ENCODE measurements around the gene RGMB. TPM values are rescaled to one million over a fixed set of nuclear protein-coding genes. Genes with fewer than 3 reads are reported as not detected.

Gene RGMB
- total and polyA plus RNA-seq, 2 donors from 2014 or later, result 4.0 to 12.2 TPM

DNA sequence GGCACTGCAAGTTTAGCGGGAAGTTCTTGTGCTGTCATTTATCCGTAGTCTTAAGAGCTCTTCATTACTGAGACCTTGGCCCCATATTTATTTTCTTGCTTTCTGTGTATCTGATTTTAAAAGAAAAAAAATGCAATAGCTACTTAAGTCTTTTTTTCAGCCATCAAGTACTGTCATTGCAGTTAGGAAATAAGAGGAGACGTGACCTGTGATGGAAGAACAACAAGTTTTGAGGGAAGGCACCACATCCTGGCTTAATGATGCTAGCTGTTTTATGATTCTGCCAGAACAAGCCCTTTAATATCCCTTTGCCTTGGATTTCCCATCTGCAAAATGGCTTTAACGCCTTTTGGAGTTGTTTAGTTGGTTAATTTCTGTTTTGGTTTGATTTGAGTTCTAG, 3.8 kb downstream of the RGMB start:
- peaks cover 0 to 5% (median 0%) of the 10 kb centered on the region in 3 donors for H3K36me3 ChIP-seq (ENCODE audit: control insufficient read depth in 2 of 3, insufficient read depth in 3 of 3, low read length in 3 of 3)
- no peaks in the 10 kb centered on the region for H3K27me3 ChIP-seq (ENCODE audit: control insufficient read depth, insufficient read depth, low read length)
- peaks cover 5 to 11% (median 9%) of the 10 kb centered on the region in 3 donors for H3K4me1 ChIP-seq (ENCODE audit: control insufficient read depth in 2 of 3, insufficient read depth in 2 of 3, low read depth in 1 of 3, low read length in 3 of 3)
- no peaks in the 10 kb centered on the region for H3K9me3 ChIP-seq (ENCODE audit: control insufficient read depth in 2 of 3, insufficient read depth in 1 of 3, low read length in 3 of 3)
- no peak for DNase-seq
- no peak for FAIRE-seq
- H3K27ac ChIP-seq (ENCODE audit: low read depth in 2 of 2, low read length in 2 of 2), result no peak overlapping the region
- intact Hi-C loops (cut with DNase I), result no loop called here
- TF ChIP-seq, protein P1, sequence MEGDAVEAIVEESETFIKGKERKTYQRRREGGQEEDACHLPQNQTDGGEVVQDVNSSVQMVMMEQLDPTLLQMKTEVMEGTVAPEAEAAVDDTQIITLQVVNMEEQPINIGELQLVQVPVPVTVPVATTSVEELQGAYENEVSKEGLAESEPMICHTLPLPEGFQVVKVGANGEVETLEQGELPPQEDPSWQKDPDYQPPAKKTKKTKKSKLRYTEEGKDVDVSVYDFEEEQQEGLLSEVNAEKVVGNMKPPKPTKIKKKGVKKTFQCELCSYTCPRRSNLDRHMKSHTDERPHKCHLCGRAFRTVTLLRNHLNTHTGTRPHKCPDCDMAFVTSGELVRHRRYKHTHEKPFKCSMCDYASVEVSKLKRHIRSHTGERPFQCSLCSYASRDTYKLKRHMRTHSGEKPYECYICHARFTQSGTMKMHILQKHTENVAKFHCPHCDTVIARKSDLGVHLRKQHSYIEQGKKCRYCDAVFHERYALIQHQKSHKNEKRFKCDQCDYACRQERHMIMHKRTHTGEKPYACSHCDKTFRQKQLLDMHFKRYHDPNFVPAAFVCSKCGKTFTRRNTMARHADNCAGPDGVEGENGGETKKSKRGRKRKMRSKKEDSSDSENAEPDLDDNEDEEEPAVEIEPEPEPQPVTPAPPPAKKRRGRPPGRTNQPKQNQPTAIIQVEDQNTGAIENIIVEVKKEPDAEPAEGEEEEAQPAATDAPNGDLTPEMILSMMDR (IDR thresholded peaks at IDR 0.05; ENCODE audit: borderline replicate concordance, extremely low read depth, insufficient read depth), result no peak
- H3K4me3 ChIP-seq (ENCODE audit: low read length in 3 of 3), result no peak overlapping the region
- no peak overlapping the region for H3K9ac ChIP-seq (ENCODE audit: low read length in 3 of 3)

GRCh38 chr5:98779264-98779877, 5.9 kb downstream of the RGMB start:
- Histone ChIP-seq H3K4me1 (ENCODE audit: control insufficient read depth in 2 of 3, insufficient read depth in 2 of 3, low read depth in 1 of 3, low read length in 3 of 3) (peaks cover 0 to 6% (median 4%) of the 10 kb centered on the region in 3 donors), H3K9me3 (ENCODE audit: control insufficient read depth in 2 of 3, insufficient read depth in 1 of 3, low read length in 3 of 3) (no peaks in the 10 kb centered on the region), H3K4me3 (ENCODE audit: low read length in 3 of 3) (no peak overlapping the region), H3K9ac (ENCODE audit: low read length in 3 of 3) (no peak overlapping the region), H3K36me3 (ENCODE audit: control insufficient read depth in 2 of 3, insufficient read depth in 3 of 3, low read length in 3 of 3) (peaks cover 0 to 5% (median 3%) of the 10 kb centered on the region in 3 donors), H3K27ac (ENCODE audit: low read depth in 2 of 2, low read length in 2 of 2) (no peak overlapping the region), H3K27me3 (ENCODE audit: control insufficient read depth, insufficient read depth, low read length) (no peaks in the 10 kb centered on the region)
- DNase-seq, result no peak
- TF ChIP-seq, protein P1 (IDR thresholded peaks at IDR 0.05; ENCODE audit: borderline replicate concordance, extremely low read depth, insufficient read depth), result no peak
- intact Hi-C loops (cut with DNase I), result no loop called here
- FAIRE-seq, result no peak

DNA sequence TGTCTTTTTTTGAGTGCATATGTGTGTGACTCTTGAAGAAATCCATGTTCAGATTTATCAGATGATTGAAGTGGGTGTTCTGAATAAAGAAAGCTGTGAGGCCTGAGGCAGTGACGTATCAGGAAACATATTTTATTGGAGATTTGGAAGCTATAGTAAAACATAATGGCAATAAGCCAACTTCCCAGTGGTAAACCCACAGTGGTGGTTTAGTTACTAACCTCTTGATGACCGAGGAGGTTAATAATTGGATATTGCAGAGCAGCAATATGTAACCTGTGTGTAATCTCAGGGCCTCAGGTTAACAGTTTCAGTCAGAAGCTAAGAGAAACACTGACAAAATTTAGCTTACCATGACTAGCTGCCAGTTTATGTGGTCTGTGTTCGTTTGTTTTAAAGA, 6.9 kb downstream of the RGMB start:
- FAIRE-seq, result no peak

More for the DNA sequence above, 6.9 kb downstream of the RGMB start:
- Histone ChIP-seq H3K4me1 (ENCODE audit: control insufficient read depth in 2 of 3, insufficient read depth in 2 of 3, low read depth in 1 of 3, low read length in 3 of 3) (peaks cover 0 to 5% (median 0%) of the 10 kb centered on the region in 3 donors), H3K27ac (ENCODE audit: low read depth in 2 of 2, low read length in 2 of 2) (no peak overlapping the region), H3K9me3 (ENCODE audit: control insufficient read depth in 2 of 3, insufficient read depth in 1 of 3, low read length in 3 of 3) (no peaks in the 10 kb centered on the region), H3K4me3 (ENCODE audit: low read length in 3 of 3) (no peak overlapping the region), H3K27me3 (ENCODE audit: control insufficient read depth, insufficient read depth, low read length) (no peaks in the 10 kb centered on the region), H3K9ac (ENCODE audit: low read length in 3 of 3) (no peak overlapping the region), H3K36me3 (ENCODE audit: control insufficient read depth in 2 of 3, insufficient read depth in 3 of 3, low read length in 3 of 3) (peaks cover 0 to 5% (median 3%) of the 10 kb centered on the region in 3 donors)
- TF ChIP-seq, protein P1 (IDR thresholded peaks at IDR 0.05; ENCODE audit: borderline replicate concordance, extremely low read depth, insufficient read depth), result no peak
- DNase-seq, result no peak
- intact Hi-C loops (cut with DNase I), result no loop called here

Data from kidney (tissue), 14 donors.